Activated B cell treated with CpG ODN at 0.5 μM for 24 hours (primary cell): ENCODE data around the gene ABL1. TPM values are rescaled to one million over a fixed set of nuclear protein-coding genes. Genes with fewer than 3 reads are reported as not detected.
"Not testable (repeated sequence)": the region's sequence is repeated elsewhere in the genome, so short reads cannot be mapped to it uniquely, and the experiment has no call there.

ENCODE experiments used
- ATAC-seq: fragments of 200-7000 bp; cut with Tn5 transposase; one replicate; pipeline ENCODE4 v1.10.0; 2021; ENCODE audit warnings: low read depth, mild to moderate bottlenecking, moderate library complexity
- CTCF ChIA-PET: fragments of 350-600 bp; sonication (Branson Sonifier 250); formaldehyde crosslinking; loops from one replicate; lab custom pipeline; 2021; ENCODE audit warnings: antibody characterized with exemption; lab: Charles Lee
- POLR2A ChIA-PET: fragments of 350-600 bp; sonication (Branson Sonifier 250); formaldehyde crosslinking; loops from one replicate; lab custom pipeline; 2021; ENCODE audit warnings: antibody characterized with exemption; lab: Charles Lee
- DNase-seq: peaks from one replicate; pipeline ENCODE4 v3.0.0; 2022
- H3K27ac Mint-ChIP-seq: one replicate; pipeline ENCODE4 v1.8.0; 2020; ENCODE audit warnings: mixed read lengths
- H3K27me3 Mint-ChIP-seq: one replicate; pipeline ENCODE4 v1.8.0; 2021; ENCODE audit warnings: mixed read lengths
- H3K36me3 Mint-ChIP-seq: one replicate; pipeline ENCODE4 v1.8.0; 2021; ENCODE audit warnings: low read depth, mixed read lengths
- H3K4me1 Mint-ChIP-seq: one replicate; pipeline ENCODE4 v1.8.0; 2021; ENCODE audit warnings: mixed read lengths
- H3K4me3 Mint-ChIP-seq: one replicate; pipeline ENCODE4 v1.8.0; 2020; ENCODE audit warnings: mild to moderate bottlenecking, mixed read lengths
- H3K9me3 Mint-ChIP-seq: one replicate; pipeline ENCODE4 v1.8.0; 2020; ENCODE audit warnings: mixed read lengths
- intact Hi-C: fragments of 100-400 bp; cut with micrococcal nuclease; formaldehyde crosslinking; loops from one replicate; pipeline ENCODE4 v1.15.1; 2024
- total RNA-seq: library from RNA; stranded (reverse); gene quantifications from 2 replicates; pipeline ENCODE4 v1.2.3, GENCODE V29; 2022
- TF ChIP-seq, protein P1 (sequence below): fragments of 200-600 bp; IDR thresholded peaks from one replicate; pipeline ENCODE4 v1.8.0; 2022; ENCODE audit warnings: antibody characterized with exemption, mild to moderate bottlenecking

ABL1 gene
- total RNA-seq, 1 donor from 2014 or later, result 41.6 TPM

DNA sequence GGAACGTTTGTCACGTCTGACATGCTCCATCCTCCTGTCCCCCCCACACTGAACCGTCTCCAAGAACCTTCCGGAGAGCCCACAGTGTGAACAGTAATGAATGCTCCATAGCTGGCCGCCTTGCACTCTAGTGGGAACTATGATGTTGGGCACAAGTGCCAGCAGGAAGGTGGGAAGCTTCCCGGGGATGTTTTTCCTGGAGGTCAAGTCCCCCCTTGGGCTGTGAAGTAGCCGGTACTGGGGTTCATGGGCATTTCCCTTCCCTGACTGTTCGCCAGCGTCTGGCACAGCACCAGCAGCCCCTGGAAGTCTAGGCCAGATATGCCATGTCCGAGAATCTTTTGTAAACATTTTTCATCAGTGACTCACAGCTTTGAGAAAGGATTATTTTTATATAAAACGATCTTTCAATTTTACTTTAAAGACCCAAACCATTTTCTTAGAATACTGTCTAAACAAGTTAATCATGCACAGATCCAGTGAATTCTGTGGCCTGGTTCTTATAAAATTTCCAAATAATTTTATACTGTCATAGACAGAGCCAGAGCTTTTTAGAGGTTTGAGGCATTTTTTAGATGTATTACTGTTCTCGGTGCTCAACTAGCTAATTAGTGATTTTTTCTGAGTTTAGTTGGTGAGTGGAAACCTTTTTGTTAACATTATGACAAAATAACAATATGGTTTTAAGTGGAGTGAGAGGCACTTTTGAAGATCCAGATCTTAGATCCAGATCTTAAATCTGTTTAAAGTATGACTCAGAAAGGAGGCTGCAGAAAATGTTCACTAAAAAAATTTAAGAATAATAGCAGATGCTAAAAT lies 11.6 kb downstream of the ABL1 start:
- ChIA-PET POLR2A (no interaction called here), CTCF (no interaction called here)
- no peaks in the 10 kb centered on the region for H3K36me3 Mint-ChIP-seq
- no peak overlapping the region for H3K4me3 Mint-ChIP-seq
- no peaks in the 10 kb centered on the region for H3K27me3 Mint-ChIP-seq
- H3K4me1 Mint-ChIP-seq, result peaks cover 10% of the 10 kb centered on the region
- intact Hi-C loops, result no loop called here
- DNase-seq (no peak), ATAC-seq (no peak)
- H3K9me3 Mint-ChIP-seq, result no peaks in the 10 kb centered on the region
- TF ChIP-seq, protein P1, sequence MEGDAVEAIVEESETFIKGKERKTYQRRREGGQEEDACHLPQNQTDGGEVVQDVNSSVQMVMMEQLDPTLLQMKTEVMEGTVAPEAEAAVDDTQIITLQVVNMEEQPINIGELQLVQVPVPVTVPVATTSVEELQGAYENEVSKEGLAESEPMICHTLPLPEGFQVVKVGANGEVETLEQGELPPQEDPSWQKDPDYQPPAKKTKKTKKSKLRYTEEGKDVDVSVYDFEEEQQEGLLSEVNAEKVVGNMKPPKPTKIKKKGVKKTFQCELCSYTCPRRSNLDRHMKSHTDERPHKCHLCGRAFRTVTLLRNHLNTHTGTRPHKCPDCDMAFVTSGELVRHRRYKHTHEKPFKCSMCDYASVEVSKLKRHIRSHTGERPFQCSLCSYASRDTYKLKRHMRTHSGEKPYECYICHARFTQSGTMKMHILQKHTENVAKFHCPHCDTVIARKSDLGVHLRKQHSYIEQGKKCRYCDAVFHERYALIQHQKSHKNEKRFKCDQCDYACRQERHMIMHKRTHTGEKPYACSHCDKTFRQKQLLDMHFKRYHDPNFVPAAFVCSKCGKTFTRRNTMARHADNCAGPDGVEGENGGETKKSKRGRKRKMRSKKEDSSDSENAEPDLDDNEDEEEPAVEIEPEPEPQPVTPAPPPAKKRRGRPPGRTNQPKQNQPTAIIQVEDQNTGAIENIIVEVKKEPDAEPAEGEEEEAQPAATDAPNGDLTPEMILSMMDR, result no peak
- H3K27ac Mint-ChIP-seq, result no peak overlapping the region

GRCh38 chr9:130847306-130848217 lies 12.5 kb downstream of the ABL1 start:
- H3K9me3 Mint-ChIP-seq, result no peaks in the 10 kb centered on the region
- no peak overlapping the region for H3K27ac Mint-ChIP-seq
- DNase-seq (no peak), ATAC-seq (no peak)
- TF ChIP-seq, protein P1, result no peak
- ChIA-PET POLR2A (no interaction called here), CTCF (no interaction called here)
- peaks cover 6% of the 10 kb centered on the region for H3K4me1 Mint-ChIP-seq
- no peaks in the 10 kb centered on the region for H3K36me3 Mint-ChIP-seq
- no peaks in the 10 kb centered on the region for H3K27me3 Mint-ChIP-seq
- H3K4me3 Mint-ChIP-seq, result no peak overlapping the region
- intact Hi-C loops, result loop anchor here (2.0 kb wide), 1 partner anchor 13 kb away; the partner anchor contains the start of gene ABL1

GRCh38 chr9:130848514-130848913 lies 13.5 kb downstream of the ABL1 start:
- POLR2A ChIA-PET, H3K9me3 Mint-ChIP-seq, H3K27me3 Mint-ChIP-seq, DNase-seq, H3K4me3 Mint-ChIP-seq, H3K27ac Mint-ChIP-seq, ATAC-seq, H3K4me1 Mint-ChIP-seq, H3K36me3 Mint-ChIP-seq, CTCF ChIA-PET: not testable (repeated sequence)
- intact Hi-C loops, result loop anchor here (2.0 kb wide), 1 partner anchor 14 kb away; the partner anchor contains the start of gene ABL1

GRCh38 chr9:130849356-130849755 lies 14.3 kb downstream of the ABL1 start:
- peaks cover 6% of the 10 kb centered on the region for H3K36me3 Mint-ChIP-seq

DNA sequence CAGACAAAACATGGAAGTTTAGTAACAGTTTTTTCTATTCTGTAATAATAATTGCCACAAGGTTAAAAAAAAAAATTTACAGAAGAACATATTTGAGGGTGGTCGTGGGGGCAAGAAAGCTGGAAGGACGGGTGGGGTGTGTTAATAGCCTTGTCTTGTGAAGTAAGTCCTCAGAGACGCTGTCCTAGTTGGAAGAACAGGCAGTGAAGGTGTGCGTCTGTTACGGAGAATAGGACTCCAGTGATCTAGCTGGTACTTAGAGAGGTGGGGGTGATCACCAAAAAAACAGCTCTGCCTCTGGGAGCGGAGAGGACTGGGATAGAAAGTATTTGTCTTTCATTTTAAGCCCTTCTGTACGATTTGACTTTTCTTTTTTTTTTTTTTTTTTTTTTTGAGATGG lies 17.7 kb downstream of the ABL1 start:
- no peak for DNase-seq
- Mint-ChIP-seq H3K27me3 (no peaks in the 10 kb centered on the region), H3K4me3 (no peak overlapping the region), H3K36me3 (peaks cover 33% of the 10 kb centered on the region), H3K9me3 (no peaks in the 10 kb centered on the region), H3K4me1 (no peaks in the 10 kb centered on the region), H3K27ac (no peak overlapping the region)
- POLR2A ChIA-PET, result no interaction called here
- TF ChIP-seq, protein P1, result no peak
- ATAC-seq, result no peak
- intact Hi-C loops, result no loop called here
- CTCF ChIA-PET, result interaction anchor here (0.7 to 0.8 kb wide), 3 partner anchors 14 to 194 kb away, joined by 3 read pairs; no protein-coding TSS in a partner anchor

More at GRCh38 chr9:130849356-130849755, 14.3 kb downstream of the ABL1 start:
- no peaks in the 10 kb centered on the region for H3K4me1 Mint-ChIP-seq
- no peak for DNase-seq
- ChIA-PET CTCF (no interaction called here), POLR2A (interaction anchor here (0.6 kb wide), 1 partner anchor 270 kb away, joined by 3 read pairs; the partner anchor contains the start of gene FUBP3)
- ATAC-seq, result no peak
- intact Hi-C loops, result loop anchor here (2.0 kb wide), 1 partner anchor 15 kb away; the partner anchor contains the start of gene ABL1
- no peaks in the 10 kb centered on the region for H3K9me3 Mint-ChIP-seq
- H3K4me3 Mint-ChIP-seq, result no peak overlapping the region
- H3K27me3 Mint-ChIP-seq, result no peaks in the 10 kb centered on the region
- TF ChIP-seq, protein P1, result no peak
- no peak overlapping the region for H3K27ac Mint-ChIP-seq
